ENCODE data around the gene RYR1. TPM values are rescaled to one million over a fixed set of nuclear protein-coding genes. Genes with fewer than 3 reads are reported as not detected.
A peak's percentile ranks its signal among the peaks of the same experiment; 100 is the strongest.

Gene RYR1
- total and polyA plus RNA-seq, 11 donors = 0.44 to 2.1 (median 0.86) TPM

- DNase-seq (no peak), ATAC-seq (no peak)
- Histone ChIP-seq H3K36me3 (no peaks in the 10 kb centered on the region), H3K9me3 (no peaks in the 10 kb centered on the region), H3K27me3 (peaks cover 7 to 57% (median 34%) of the 10 kb centered on the region in 9 donors), H3K4me3 (no peak overlapping the region), H3K4me1 (peaks cover 0 to 31% (median 14%) of the 10 kb centered on the region in 12 donors), H3K27ac (no peak overlapping the region)
- TF ChIP-seq POLR2A (IDR thresholded peaks at IDR 0.05) (no peak), CTCF (IDR thresholded peaks at IDR 0.05) (no peak)
- intact Hi-C loops (cut with DNase I) = loop anchor here in 3 of 10 donors (10.0 kb wide), 3 partner anchors 222 to 542 kb away; partner anchors contain the start of genes EIF3K (in 1 of the 3), MAP4K1 (in 1 of the 3), MRPS12 (in 1 of the 3) and SARS2 (in 1 of the 3)
- WGBS, 4 donors = 69 to 75% (median 72%) methylated on average over 6 of the region's 6 CpGs
Observed at GRCh38 chr19:38392707-38393308, 40.7 kb upstream of the RYR1 start.

- ATAC-seq = no peak
- intact Hi-C loops (cut with DNase I) = loop anchor here in 3 of 10 donors (10.0 kb wide), 3 partner anchors 220 to 540 kb away; partner anchors contain the start of genes EIF3K (in 1 of the 3), MAP4K1 (in 1 of the 3), MRPS12 (in 1 of the 3) and SARS2 (in 1 of the 3)
Observed at GRCh38 chr19:38394488-38394887, 39.0 kb upstream of the RYR1 start.

GRCh38 chr19:38395381-38396114 is 37.9 kb upstream of the RYR1 start:
- H3K27me3 ChIP-seq = peaks cover 15 to 70% (median 60%) of the 10 kb centered on the region in 9 donors
- H3K27ac ChIP-seq = no peak overlapping the region
- H3K4me3 ChIP-seq = peak overlapping the region in 2 of 12 donors; percentile 7 to 50
- intact Hi-C loops (cut with DNase I) = loop anchor here in 3 of 10 donors (10.0 kb wide), 3 partner anchors 219 to 539 kb away; partner anchors contain the start of genes EIF3K (in 1 of the 3), MAP4K1 (in 1 of the 3), MRPS12 (in 1 of the 3) and SARS2 (in 1 of the 3)
- no peak for ATAC-seq
- H3K9me3 ChIP-seq = no peaks in the 10 kb centered on the region
- peaks cover 0 to 15% (median 0%) of the 10 kb centered on the region in 12 donors for H3K4me1 ChIP-seq
- no peaks in the 10 kb centered on the region for H3K36me3 ChIP-seq
- DNase-seq = no peak
- 4 to 7% (median 5%) methylated on average over 37 to 86 of the region's 86 CpGs for WGBS, 4 donors
- TF ChIP-seq POLR2A (IDR thresholded peaks at IDR 0.05) (no peak), CTCF (IDR thresholded peaks at IDR 0.05) (no peak)

More at GRCh38 chr19:38394488-38394887, 39.0 kb upstream of the RYR1 start:
- no peaks in the 10 kb centered on the region for H3K9me3 ChIP-seq
- TF ChIP-seq POLR2A (IDR thresholded peaks at IDR 0.05) = no peak
- TF ChIP-seq CTCF (IDR thresholded peaks at IDR 0.05) = no peak
- no peak overlapping the region for H3K27ac ChIP-seq
- peak overlapping the region in 1 of 12 donors; percentile 10 for H3K4me3 ChIP-seq
- 5 to 9% (median 5%) methylated on average over 19 to 30 of the region's 30 CpGs for WGBS, 4 donors
- H3K4me1 ChIP-seq = peaks cover 0 to 15% (median 0%) of the 10 kb centered on the region in 12 donors
- H3K36me3 ChIP-seq = no peaks in the 10 kb centered on the region
- DNase-seq = no peak
- peaks cover 11 to 59% (median 51%) of the 10 kb centered on the region in 9 donors for H3K27me3 ChIP-seq

- Histone ChIP-seq H3K36me3 (no peaks in the 10 kb centered on the region), H3K4me3 (no peak overlapping the region), H3K9me3 (no peaks in the 10 kb centered on the region), H3K4me1 (peaks cover 0 to 24% (median 5%) of the 10 kb centered on the region in 12 donors), H3K27ac (no peak overlapping the region), H3K27me3 (peaks cover 15 to 73% (median 57%) of the 10 kb centered on the region in 9 donors)
- DNase-seq (no peak), ATAC-seq (no peak)
- intact Hi-C loops (cut with DNase I) = loop anchor here in 3 of 10 donors (10.0 kb wide), 3 partner anchors 216 to 536 kb away; partner anchors contain the start of genes EIF3K (in 1 of the 3), MAP4K1 (in 1 of the 3), MRPS12 (in 1 of the 3) and SARS2 (in 1 of the 3)
- TF ChIP-seq CTCF (IDR thresholded peaks at IDR 0.05) (no peak), POLR2A (IDR thresholded peaks at IDR 0.05) (no peak)
- 53 to 60% (median 59%) methylated on average over 3 to 9 of the region's 9 CpGs for WGBS, 4 donors
Observed at GRCh38 chr19:38399081-38399480, 34.4 kb upstream of the RYR1 start.
